ENCODE results near the gene TBX21. TPM values are rescaled to one million over a fixed set of nuclear protein-coding genes. Genes with fewer than 3 reads are reported as not detected.

Gene TBX21
- total RNA-seq, 1 donor from 2014 or later: not detected

GRCh38 chr17:47785538-47786123 lies 52.6 kb downstream of the TBX21 start:
- Mint-ChIP-seq H3K27ac (ENCODE audit: unreplicated experiment) (no peak overlapping the region), H3K4me1 (ENCODE audit: low read depth, unreplicated experiment) (peaks cover 3% of the 10 kb centered on the region), H3K9me3 (ENCODE audit: unreplicated experiment) (no peaks in the 10 kb centered on the region), H3K27me3 (ENCODE audit: unreplicated experiment) (peaks cover 16% of the 10 kb centered on the region), H3K36me3 (ENCODE audit: unreplicated experiment) (peaks cover 6% of the 10 kb centered on the region), H3K4me3 (ENCODE audit: unreplicated experiment) (no peak overlapping the region)
- DNase-seq: no peak
- TF ChIP-seq, protein P1, sequence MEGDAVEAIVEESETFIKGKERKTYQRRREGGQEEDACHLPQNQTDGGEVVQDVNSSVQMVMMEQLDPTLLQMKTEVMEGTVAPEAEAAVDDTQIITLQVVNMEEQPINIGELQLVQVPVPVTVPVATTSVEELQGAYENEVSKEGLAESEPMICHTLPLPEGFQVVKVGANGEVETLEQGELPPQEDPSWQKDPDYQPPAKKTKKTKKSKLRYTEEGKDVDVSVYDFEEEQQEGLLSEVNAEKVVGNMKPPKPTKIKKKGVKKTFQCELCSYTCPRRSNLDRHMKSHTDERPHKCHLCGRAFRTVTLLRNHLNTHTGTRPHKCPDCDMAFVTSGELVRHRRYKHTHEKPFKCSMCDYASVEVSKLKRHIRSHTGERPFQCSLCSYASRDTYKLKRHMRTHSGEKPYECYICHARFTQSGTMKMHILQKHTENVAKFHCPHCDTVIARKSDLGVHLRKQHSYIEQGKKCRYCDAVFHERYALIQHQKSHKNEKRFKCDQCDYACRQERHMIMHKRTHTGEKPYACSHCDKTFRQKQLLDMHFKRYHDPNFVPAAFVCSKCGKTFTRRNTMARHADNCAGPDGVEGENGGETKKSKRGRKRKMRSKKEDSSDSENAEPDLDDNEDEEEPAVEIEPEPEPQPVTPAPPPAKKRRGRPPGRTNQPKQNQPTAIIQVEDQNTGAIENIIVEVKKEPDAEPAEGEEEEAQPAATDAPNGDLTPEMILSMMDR (IDR thresholded peaks at IDR 0.05; ENCODE audit: partially characterized antibody, unreplicated experiment): no peak

DNA sequence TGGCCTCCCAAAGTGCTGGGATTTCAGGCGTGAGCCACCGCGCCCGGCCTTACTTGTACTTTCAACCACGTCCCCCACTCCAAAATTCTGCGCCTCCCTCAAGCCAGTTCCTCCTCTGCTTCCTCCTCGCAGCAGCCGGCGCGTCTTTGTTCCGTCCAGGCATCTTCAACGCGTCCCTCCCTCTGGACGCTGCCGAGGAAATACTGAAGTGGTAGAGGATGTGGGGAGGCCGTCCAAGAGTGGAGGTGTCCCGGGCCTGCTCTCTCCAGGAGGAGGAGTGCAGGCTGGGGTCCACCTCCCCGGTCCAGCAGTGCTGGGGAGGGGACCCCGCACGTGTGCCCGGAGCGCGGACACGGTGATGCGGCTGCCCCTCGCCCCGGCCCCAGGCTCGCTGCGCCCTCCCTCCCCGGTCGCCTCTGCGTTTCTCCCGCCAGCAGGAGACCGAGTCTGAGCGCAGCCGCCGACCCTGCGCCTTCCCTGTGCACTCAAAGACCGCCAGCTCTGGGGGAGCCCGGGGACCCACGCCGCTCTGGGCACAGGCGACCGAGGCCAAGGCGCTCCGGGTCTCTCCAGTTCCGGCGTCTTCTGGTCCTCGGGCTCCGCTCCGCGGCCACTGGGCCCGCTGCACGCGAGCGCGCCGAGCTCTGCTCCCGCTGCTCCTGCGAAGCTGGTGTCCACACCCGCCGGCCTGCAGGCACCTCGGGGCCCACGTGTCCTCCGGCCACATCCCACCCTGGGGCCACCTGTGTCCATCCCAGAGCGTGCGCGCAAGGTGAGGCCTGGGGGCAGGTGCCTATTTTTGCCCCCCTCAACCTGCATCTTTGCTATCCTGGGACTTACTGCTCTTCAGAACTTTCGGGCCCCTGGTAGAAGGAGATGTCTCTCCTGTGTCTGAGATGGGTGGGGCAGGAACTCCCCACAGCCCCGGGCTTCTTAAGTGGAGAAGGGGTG lies 56.9 kb downstream of the TBX21 start:
- Mint-ChIP-seq H3K4me3 (ENCODE audit: unreplicated experiment) (peak overlapping the region; percentile 91), H3K4me1 (ENCODE audit: low read depth, unreplicated experiment) (peaks cover 3% of the 10 kb centered on the region), H3K27me3 (ENCODE audit: unreplicated experiment) (peaks cover 18% of the 10 kb centered on the region), H3K36me3 (ENCODE audit: unreplicated experiment) (no peaks in the 10 kb centered on the region), H3K27ac (ENCODE audit: unreplicated experiment) (no peak overlapping the region), H3K9me3 (ENCODE audit: unreplicated experiment) (no peaks in the 10 kb centered on the region)
- peak; percentile 77 for DNase-seq
- TF ChIP-seq, protein P1 (IDR thresholded peaks at IDR 0.05; ENCODE audit: partially characterized antibody, unreplicated experiment): no peak

DNA sequence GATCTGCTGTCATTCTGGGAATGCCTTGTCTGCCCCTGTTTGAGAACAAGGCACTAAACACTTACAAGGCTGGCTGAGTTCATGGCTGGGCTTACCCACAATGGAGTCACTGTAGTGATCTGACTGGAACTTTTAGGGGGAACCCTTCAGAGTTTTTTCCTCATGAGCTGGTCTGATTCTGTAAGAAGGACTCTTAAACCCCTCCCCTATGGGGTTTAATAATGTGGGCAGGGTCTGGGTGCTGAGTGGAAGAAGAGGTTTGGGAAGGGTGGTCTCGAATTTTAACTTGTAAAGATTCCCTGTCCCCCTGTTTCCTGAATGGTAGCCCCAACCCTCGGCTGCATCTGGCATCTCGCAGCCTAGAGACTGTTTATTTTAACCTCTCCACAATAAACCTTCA lies 58.0 kb downstream of the TBX21 start:
- Mint-ChIP-seq H3K27me3 (ENCODE audit: unreplicated experiment) (peaks cover 18% of the 10 kb centered on the region), H3K4me1 (ENCODE audit: low read depth, unreplicated experiment) (peaks cover 3% of the 10 kb centered on the region), H3K9me3 (ENCODE audit: unreplicated experiment) (no peaks in the 10 kb centered on the region), H3K4me3 (ENCODE audit: unreplicated experiment) (no peak overlapping the region), H3K27ac (ENCODE audit: unreplicated experiment) (no peak overlapping the region), H3K36me3 (ENCODE audit: unreplicated experiment) (no peaks in the 10 kb centered on the region)
- TF ChIP-seq, protein P1 (IDR thresholded peaks at IDR 0.05; ENCODE audit: partially characterized antibody, unreplicated experiment): no peak
- no peak for DNase-seq

GRCh38 chr17:47792457-47792856 lies 59.4 kb downstream of the TBX21 start:
- Mint-ChIP-seq H3K36me3 (ENCODE audit: unreplicated experiment) (no peaks in the 10 kb centered on the region), H3K27me3 (ENCODE audit: unreplicated experiment) (peaks cover 18% of the 10 kb centered on the region), H3K4me3 (ENCODE audit: unreplicated experiment) (no peak overlapping the region), H3K4me1 (ENCODE audit: low read depth, unreplicated experiment) (peaks cover 3% of the 10 kb centered on the region), H3K27ac (ENCODE audit: unreplicated experiment) (no peak overlapping the region), H3K9me3 (ENCODE audit: unreplicated experiment) (no peaks in the 10 kb centered on the region)
- DNase-seq: no peak
- TF ChIP-seq, protein P1 (IDR thresholded peaks at IDR 0.05; ENCODE audit: partially characterized antibody, unreplicated experiment): no peak

GRCh38 chr17:47792979-47793378 lies 59.9 kb downstream of the TBX21 start:
- Mint-ChIP-seq H3K4me3 (ENCODE audit: unreplicated experiment) (no peak overlapping the region), H3K27ac (ENCODE audit: unreplicated experiment) (no peak overlapping the region), H3K4me1 (ENCODE audit: low read depth, unreplicated experiment) (peaks cover 3% of the 10 kb centered on the region), H3K27me3 (ENCODE audit: unreplicated experiment) (peaks cover 18% of the 10 kb centered on the region), H3K9me3 (ENCODE audit: unreplicated experiment) (no peaks in the 10 kb centered on the region), H3K36me3 (ENCODE audit: unreplicated experiment) (no peaks in the 10 kb centered on the region)
- TF ChIP-seq, protein P1 (IDR thresholded peaks at IDR 0.05; ENCODE audit: partially characterized antibody, unreplicated experiment): no peak
- no peak for DNase-seq

Data from glutamatergic neuron (in vitro differentiated cells).